Stimulated activated CD4-positive, alpha-beta T cell treated with anti-CD3 and anti-CD28 coated beads, Interleukin-15, amount 100 ng/mL, for 24 hours (primary cell): ENCODE data around the gene CPLX3.

Source experiments
- DNase-seq: peaks from one replicate; pipeline ENCODE4 v3.0.0-alpha.2; 2020

The CPLX3 gene

DNA sequence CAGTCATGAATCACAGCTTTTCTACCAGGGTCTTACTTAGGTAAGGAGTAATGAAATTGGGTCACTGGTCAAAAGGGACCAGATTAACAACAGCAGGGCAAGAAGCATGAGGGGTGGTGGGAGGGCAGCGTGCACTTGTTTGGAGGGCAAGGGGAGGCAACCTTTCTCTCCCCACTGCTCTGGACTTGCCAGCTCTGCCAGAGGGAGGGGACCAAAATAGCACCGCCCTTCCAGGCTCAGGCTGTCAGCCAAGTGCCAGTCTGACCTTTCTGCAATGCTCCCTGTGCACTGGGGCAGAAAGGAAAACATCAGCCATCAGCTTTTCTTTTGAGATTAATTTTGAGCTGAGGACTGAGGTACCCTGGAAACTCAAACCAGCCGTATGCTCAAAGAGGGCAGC is 21.0 kb downstream of the CPLX3 start:
- DNase-seq, result no peak

DNA sequence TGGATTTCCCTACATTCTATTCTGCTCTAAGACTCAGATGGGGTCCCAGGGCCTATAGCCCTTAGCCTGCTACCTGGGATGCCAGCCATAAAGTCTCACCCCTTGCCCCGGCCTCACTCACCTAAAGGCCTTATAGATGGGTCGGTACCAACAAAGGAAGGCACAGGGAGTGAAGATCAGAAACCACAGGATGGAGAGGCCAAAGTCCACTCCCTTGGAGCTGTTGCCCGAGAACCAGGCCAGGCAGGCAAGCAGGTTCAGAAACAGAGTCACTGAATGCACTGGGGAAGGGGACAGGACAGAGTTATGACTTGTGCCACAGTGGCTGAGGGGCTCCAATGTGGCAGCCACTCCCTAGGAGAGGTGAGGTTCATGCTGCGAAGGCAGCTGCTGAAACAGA is 24.0 kb downstream of the CPLX3 start:
- no peak for DNase-seq

DNA sequence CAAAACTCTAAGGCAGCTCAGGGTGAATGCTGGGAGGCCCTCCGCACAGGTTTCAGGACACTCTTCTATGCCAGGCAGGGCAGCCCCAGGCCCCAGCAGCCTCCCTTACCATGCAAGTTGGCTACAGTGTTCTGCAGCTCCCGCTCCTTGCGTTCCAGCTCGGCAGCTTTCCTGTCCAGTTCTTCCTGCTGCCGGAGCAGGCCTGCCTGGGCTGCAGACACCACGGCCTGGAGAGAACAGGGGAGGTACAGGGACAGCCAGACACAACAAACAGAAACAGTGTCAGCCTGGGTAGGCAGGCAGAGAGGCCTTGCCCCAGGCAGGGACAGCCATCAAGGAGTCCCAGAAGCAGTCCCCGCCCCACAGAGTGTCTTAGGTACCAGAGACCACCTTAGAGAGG is 25.5 kb downstream of the CPLX3 start:
- DNase-seq, result no peak

DNA sequence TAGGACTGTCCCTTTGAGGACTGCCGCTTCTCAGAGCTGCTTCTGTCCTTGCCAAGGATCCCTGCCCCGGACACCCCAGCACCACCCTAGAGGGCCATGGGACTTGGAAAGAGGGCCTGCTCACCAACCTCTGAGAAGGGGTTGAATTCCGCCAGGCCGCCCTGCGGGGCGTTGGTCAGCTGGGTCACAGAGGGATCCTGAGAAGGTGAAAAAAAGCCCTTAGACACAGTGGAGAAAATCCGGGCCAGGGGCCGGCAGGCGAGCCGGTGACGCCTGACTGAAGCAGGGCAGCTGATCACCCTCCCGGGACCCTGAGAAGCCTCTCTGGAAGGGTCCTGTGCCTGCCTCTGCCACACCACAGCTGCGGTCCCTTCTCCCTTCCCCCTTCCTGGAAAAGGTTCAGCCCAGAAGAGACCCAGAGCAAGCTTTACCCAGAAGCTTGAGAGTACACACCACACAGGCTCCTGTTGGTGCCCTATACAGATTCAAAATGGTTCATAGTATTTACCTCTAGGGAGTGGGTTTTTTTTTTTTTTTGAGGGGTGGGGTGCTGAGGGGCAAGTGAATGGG is 28.1 kb downstream of the CPLX3 start:
- no peak for DNase-seq

DNA sequence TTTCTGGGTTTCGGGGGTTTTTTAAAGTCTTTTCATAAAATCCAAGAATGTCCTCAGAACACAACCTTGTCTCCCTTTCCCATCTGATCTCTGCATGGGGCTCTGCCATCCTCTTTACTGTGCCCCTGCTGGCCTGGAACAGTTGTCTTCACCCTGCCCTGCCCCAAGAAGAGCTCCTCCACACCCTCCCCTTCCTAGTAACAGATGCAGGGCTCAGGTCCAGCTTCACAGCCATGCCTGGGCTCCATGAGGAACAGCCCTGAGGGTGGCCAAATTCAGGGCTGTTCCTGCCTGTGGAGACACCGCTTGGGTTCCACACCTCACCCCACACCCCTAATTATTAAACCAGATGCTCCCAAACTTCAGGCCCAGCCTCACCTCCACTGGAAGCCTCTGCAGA is 29.4 kb downstream of the CPLX3 start:
- DNase-seq, result no peak

DNA sequence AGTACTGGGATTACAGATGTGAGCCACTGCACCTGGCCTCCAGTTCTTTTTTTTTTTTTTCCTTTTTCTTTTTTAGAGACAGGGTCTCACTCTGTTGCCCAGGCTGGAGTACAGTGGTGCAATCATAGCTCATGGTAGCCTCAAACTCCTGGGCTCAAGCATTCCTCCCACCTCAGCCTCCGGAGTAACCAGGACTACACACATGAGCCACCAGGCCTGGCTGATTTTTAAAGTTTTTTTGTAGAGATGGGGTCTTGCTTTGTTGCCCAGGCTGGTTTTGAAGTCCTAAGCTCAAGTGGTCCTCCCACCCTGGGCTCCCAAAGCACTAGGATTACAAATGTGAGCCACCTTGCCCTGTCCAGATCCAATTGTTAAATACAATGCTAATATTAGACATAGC is 30.1 kb downstream of the CPLX3 start:
- DNase-seq, result no peak

DNA sequence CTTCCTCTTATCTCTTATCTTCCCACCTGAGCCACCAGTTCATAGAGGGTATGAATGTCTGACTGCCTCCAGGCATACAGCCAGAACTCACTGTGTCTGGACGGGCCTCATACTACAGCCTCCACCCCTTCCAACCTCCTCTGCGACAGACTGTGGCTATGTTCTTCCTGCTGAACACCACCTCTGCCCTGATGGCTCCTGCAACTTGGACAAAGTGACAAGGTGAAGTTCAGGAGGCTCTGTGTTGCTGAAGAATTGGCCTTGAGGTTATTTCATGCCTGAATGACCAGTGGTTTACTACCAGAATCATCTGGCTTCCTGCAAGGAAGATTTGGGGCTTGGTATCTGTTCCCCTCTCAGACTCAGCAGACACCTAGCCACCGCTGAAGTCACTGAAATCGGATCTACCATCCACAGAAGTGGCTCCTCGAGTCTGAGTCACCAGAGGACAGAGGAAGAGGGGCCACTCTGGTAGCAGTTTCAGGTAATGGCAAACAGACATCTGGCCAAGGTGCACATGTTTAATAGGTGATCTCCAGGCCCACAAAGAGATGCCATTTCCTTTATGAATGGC is 30.7 kb downstream of the CPLX3 start:
- no peak for DNase-seq

DNA sequence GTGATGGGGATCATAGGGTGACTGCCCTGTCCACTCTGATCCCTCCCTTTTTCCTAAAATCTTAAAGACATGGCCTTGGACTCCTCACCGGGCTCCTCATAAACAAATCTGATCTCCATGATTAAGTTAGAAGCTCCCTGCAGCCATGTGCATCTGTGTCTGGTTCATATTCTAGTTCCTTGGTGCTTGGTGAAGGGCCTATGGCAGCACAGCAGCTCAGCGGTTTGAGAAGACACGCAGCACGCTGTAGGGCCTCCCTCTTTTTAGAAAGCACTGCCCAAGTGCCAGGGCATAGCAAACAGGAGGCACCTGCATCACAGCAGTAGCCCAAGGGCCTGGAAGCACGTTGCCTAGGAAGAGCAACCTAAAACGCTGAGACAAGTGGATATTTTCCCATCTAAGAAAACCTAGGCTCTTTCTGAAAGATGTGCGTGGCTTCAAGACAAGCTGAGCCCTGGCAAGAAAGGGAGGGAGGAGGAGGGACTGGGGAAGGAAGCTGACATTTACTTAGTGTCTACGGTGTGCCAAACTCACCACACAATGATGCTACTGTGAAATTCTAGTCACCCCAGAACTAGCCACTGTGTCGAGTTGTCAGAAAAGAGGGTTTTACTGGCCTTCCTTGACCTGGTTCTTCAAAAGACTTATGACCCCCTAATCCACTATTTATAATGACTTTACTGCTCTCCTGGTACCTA is 31.4 kb downstream of the CPLX3 start:
- DNase-seq, result no peak

DNA sequence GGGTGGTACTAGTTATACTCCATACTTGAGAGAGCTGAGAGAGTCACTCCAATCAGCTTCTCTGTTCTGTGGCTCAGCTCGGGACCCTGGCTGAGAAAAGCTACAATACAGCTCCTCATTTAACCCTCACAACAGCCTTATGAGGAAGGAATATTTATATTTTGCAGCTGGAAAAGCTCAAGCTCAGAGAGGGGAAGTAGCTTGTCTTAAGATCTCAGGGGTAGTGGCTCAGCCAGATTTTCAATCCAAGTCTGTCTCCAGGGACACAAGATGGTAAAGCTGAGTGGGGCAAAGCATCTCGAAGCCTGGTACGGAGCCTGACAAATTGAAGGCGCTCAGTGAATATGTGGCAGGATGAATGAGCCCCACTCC is 31.9 kb downstream of the CPLX3 start:
- DNase-seq, result no peak

DNA sequence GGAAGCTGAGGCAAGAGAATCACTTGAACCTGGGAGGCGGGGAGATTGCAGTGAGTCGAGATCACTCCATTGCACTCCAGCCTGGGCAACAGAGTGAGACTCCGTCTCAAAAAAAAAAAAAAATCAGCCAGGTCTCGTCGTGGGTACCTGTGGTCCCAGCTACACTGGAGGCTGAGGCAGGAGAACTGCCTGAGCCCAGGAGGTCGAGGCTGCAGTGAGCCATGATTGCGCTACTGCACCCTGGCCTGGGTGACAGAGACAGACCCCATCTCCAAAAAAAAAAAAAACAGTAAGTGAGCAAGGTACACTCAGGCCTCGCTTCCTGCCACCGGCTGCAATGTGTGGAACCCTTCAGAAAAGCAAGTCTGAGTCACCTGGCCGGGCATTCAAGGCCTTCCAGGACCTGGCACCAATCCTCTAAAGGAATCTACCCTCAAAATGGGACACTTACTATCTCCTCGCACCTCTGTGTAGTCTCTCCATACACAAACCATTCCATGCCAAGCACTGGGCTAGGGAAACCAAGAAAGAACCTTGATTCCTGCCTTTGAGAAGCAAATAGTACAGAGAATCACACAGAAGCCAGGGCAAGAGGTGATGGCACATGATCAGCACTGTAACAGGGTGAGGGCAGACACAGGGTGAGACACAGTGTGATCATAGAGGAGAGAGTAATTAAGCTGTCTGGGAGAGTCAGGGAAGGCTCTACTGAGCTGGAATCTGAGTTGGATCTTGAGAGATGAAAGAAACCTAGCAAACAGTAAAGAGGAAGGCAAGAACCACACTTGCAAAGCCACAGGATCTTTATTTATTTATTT is 37.0 kb downstream of the CPLX3 start:
- DNase-seq, result no peak

DNA sequence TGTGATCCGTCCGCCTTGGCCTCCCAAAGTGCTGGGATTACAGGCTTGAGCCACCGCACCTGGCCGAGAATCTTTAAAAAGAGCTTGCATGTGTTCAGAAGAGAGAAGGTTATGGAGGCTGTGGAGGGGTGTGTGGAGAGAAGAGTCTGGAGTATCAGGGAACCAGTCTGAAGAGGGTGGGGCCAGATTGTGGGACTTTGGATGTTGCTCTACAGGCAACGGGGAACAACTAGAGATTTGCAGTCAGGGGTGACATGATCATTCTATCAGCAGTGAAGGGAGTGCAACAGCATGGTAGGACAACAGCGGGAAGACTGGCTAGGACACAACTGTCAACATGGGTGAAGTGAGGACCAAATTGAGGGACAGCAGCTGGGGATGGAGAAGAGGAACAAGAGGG is 37.9 kb downstream of the CPLX3 start:
- DNase-seq, result no peak

DNA sequence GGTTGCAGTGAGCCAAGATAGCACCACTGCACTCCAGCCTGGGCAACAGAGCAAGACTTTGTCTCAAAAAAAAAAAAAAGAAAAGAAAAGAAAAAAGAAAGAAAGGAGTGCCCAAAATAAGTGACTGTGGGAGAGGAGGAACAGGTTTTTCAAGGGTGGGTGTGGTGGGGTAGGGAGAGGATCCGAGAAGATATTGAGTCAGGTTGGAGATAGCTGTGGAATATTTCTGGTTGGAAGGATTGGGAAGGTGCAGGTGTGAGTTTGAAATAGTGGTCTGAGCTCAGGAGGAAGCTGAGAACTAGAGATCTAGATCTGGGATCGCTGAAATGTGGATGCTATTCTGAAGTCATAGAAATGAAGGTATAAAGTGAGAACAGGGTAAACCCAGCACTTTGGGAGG is 38.9 kb downstream of the CPLX3 start:
- no peak for DNase-seq

DNA sequence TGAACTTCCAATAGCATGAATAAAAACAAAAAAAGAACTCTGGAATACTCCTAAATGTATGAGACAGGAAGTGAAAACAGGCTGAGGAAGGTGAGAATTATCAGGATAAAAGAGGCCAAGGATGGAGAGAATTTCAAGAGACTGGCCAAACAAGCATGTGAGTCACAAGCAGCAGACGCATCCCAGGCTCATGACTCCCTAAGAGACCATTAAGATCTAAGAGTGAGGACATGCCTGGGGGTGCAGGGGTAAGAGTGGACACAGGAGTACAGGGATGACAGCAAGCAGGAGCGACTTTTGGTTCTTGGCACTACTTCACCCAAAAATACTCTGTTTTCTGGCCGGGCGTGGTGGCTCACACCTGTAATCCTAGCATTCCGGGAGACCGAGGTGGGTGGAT is 39.7 kb downstream of the CPLX3 start:
- no peak for DNase-seq

DNA sequence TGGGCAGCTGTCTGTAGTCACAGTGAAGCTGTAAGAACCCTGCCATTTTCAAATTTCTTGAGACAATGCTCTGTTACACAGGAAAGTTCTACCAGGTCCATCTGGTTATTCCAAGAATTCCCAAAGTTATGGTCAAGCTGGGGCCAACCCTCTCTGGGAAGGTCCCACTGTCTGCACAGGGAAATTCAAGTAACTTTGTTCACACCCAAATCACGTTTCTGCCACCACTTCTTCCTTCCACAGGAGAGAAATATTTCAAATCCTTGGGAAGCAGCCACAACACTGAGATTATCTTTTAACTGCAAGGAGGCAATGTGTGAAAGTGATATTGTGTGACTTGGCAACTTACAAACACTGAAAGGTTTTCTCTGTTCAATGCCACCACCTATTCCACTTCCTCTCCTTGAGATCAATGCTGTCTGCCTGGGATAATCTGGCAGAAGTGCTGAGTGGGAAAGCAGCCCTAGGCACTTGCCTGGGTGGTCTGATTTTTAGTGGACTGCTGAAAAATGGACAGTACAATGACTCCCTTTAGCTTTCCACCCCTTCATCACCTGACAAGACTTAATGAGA is 41.1 kb downstream of the CPLX3 start:
- no peak for DNase-seq

DNA sequence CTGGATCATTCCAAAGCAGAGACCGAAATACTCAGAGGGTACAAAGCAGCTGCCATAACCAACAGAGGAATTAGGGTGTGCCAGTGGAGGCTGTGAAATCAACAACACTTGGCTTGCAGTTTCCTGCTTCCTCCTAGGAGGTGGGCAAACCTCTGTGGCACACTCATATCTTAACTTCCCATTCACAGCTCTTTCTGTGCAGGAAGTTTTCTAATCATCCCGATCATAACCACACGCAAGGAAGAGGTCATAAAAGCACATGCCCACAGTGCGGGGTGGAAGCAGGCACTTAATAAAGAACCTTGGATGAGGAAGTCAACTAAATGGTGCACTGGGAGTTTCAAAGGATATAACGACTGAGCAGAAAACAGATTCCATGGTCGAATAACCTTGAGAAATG is 41.6 kb downstream of the CPLX3 start:
- peak; percentile 17 for DNase-seq

DNA sequence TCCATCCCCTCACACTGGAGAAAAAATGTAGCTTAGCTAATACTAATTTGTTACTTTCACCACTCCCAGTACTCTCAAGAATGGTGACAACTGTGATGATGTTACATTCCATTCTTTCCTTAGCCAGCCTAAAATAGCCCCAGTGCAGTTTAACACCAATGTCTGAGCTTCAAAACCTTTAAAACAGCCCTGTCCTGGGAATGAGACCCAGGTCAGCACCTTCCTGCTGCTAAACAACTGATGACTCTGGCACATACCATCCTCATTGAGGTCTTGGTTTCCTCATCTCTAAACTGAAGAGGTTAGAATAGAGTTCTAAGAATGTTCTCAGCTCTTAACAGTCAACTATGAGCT is 42.9 kb downstream of the CPLX3 start:
- DNase-seq, result no peak

DNA sequence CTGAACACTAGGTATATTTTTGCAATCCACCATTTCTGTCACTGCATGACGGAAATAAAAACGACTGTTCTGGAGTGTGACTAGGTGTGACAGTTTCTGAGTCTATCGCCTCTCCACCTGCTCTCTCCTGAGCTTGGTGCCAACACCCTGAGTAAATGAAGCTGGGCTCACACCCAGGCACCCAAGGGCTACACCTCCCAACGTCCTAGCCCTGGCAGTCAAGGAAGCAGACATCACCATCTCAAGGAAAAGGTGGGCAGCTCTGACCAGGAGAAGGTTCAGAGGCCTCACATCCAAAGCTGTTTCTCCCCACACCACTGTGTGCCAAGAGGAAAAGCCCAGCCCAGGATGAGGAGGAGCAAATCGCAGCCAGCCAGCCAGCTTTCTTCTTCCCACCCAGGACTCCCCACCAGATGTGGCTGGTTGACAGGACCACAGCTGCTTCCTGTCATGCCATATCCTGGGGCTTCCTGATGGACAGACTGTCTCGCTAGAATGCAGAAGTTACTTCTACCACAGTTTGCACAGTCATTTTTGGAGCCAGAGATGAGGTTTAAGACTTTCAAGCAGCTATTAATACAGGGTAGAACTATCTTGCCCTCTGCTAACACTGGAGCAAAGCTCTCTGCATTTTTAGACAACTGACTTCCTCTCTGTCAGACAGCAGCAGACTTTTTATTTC is 43.4 kb downstream of the CPLX3 start:
- peak; percentile 56 for DNase-seq

DNA sequence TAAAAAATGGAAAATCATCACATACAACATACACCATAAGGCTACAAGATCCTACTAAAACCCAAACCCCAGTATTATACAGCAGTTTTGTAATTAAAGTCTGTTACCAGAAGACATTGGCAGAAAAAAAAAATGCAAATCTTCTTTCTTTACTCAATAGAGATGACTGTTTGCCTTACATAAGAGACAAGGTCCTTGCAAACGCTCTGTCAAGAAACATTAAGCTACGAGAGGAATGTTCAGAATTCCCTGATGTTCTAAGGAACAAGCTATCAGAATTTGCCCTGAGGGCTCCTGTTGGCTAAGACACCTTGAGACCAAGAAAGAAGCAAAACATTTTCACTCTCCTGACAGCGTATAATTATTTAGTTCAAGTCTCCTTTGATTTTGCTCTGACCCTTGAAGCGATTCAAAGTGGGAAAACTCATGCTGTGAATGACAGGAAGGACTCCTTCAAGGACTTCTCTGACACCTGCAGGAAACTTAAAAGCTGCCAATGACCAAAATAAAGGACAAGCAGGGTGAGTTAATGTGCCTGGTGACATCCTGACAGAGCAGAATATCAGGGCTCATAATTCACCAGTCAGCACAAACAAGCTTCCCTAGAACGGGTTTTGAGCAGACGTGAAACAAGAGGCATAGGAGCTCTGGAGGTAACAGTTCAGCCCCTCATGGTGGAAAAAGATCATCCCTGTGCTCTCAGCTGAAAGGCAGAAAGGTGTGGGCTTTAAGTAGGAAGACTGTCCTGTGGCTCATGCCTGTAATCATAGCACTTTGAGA is 44.2 kb downstream of the CPLX3 start:
- no peak for DNase-seq

DNA sequence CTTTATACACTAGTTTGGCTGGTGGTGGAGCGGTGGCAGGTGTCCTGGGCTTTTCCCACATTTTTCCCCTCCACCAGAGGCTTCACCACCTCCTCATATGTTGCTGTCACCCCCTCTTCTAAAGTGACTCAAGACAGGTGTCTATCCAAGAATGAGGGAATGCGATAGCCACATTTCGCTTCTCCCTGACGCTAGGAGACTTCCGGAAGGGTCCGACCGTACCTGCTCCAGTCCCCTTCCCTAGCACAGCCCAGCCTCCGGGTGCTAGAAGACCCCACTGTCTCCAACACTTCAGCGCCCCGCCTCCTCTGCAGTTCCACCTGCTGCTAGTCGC is 46.2 kb downstream of the CPLX3 start:
- DNase-seq, result no peak

DNA sequence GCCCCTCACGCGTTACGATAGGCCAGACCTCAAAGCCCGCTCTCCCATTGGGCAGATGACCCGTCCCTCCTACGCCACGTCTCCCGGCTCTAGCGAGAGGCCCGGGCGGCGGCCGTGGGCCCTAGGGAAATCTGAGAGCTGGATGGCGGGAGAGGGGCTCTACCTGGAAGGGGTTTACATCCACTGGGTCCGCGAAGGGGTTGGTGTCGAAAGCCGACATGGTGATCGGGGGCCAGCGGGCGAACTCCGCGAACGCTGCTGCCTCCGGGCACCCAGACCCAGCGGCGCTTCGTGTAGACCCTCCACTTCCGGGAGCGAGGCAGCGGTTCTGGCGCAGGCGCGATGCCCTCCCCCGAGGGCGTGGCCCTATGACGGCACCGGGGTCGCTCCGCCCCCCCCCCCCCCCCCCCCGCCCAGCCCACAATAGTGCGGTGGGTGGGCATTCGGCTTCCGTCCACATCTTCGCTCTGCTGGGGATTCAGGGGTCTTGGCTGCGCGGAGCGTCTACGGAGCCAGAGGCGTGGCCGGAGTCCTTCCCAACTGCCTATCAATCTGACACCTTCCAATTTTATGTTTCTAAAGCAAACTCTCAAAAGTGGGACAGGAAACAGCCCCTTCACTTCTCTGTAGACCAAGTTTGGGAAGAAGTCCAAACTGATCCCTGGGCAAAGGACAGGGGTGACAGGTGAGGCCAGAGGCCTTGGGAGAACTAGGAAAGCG is 46.8 kb downstream of the CPLX3 start, which contains the start of gene SCAMP2:
TSS of gene SCAMP2 (minus strand) at position 330 of the 720 bp plus-strand sequence. CDS start at position 220, 110 bp downstream.
- DNase-seq, result peak; percentile 94

DNA sequence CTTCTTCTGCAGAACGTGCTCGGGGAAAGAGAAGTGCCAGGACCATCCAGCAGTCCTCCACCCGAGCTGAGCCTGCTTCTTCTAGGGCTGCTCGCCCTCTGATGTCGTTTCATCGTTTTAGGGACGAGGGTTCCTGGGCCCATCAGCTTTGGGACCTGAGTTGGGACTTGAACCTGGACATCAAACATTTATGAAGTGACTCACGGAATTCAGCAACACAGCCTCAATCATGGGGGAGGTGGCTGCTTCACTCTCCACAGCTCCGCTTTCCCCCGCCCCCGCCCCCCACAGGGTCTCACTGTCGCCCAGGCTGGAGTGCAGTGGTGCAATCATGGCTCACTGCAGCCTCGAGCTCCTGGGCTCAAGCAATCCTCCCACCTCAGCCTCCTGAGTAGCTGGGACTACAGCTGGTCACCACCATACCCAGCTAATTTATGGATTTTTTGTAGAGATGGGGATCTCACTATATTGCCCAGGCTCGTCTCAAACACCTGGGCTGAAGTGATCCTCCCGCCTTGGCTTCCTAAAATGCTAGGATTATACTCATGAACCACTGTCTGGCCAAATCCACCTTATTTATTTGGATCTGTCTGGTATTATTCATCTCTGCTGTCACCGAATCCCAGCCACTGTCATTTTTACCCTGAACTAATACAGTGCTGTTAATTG is 47.5 kb downstream of the CPLX3 start:
- peak; percentile 24 for DNase-seq
